Thymus (tissue), 11 donors: Measurements from ENCODE around the gene IFT122. TPM values are rescaled to one million over a fixed set of nuclear protein-coding genes. Genes with fewer than 3 reads are reported as not detected.

Experiments used
- DNase-seq, 9 donors: peaks; one replicate each; pipeline ENCODE4 v3.0.0-alpha.2; 2013; ENCODE audit warnings: low spot score in 9 of 9, low read depth in 6 of 9, missing footprints in 1 of 9
- H3K27ac ChIP-seq, 2 donors: one replicate each; pipeline ENCODE4 v1.5.1; 2013; ENCODE audit warnings: control low read depth in 1 of 2, low read depth in 1 of 2, low read length in 1 of 2, mild to moderate bottlenecking in 1 of 2, moderate library complexity in 1 of 2
- H3K27me3 ChIP-seq, 2 donors: one replicate each; pipeline ENCODE4 v1.5.1; 2013; ENCODE audit warnings: low read length in 1 of 2; ENCODE audit not compliant: control insufficient read depth in 2 of 2, insufficient read depth in 1 of 2
- H3K36me3 ChIP-seq, 2 donors: one replicate each; pipeline ENCODE4 v1.5.1; 2013; ENCODE audit warnings: low read length in 1 of 2, mild to moderate bottlenecking in 1 of 2, moderate library complexity in 1 of 2; ENCODE audit not compliant: control insufficient read depth in 2 of 2, insufficient read depth in 2 of 2
- H3K4me1 ChIP-seq, 2 donors: one replicate each; pipeline ENCODE4 v1.5.1; 2013; ENCODE audit warnings: low read length in 2 of 2; ENCODE audit not compliant: control insufficient read depth in 2 of 2, insufficient read depth in 2 of 2
- H3K4me3 ChIP-seq, 2 donors: one replicate each; pipeline ENCODE4 v1.5.1; 2013; ENCODE audit warnings: low read length in 2 of 2, control low read depth in 1 of 2, mild to moderate bottlenecking in 1 of 2
- H3K9me3 ChIP-seq, 2 donors: one replicate each; pipeline ENCODE4 v1.5.1; 2013; ENCODE audit warnings: low read length in 1 of 2, mild to moderate bottlenecking in 1 of 2; ENCODE audit not compliant: control insufficient read depth in 2 of 2, insufficient read depth in 1 of 2
- WGBS: extraction: QIAGEN DNeasy Blood & Tissue Kit; methylation state at CpG from one replicate; pipeline ENCODE4 v1.1.7; 2013; 5-methylcytosine and 5-hydroxymethylcytosine counted together
- polyA plus RNA-seq: library from polyadenylated mRNA; stranded (reverse); fragments of 200-250 nt; gene quantifications from one replicate; pipeline ENCODE4 v1.2.3, GENCODE V29; 2013
- total RNA-seq: library from RNA; stranded (reverse); fragments of 120-200 nt; gene quantifications from one replicate; pipeline ENCODE4 v1.2.4, GENCODE V29; 2013
- donor health status: healthy.

The IFT122 gene
- total and polyA plus RNA-seq, 2 donors: 10.0 to 14.5 TPM

DNA sequence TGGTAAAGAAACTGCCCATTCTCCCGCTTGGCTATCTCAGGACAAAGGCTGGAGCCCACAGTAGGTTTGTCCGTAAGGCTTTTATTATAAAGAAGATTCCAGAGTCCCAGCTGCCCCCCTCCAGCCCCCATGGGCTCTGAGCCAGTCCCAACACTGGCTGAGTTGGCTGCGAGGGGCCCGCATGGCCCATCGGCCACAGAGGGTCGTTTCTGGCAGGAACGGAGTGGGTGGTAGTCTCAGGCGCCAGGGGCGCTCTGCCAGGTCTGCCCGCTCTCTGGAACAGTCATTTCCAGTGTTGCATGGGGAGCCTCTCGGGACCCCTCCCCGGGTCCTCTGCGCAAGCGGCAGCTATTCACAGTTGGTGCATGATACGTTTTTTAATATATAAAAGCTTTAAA is 115.1 kb downstream of the IFT122 start:
- WGBS: 85% methylated on average over 15 of the region's 15 CpGs
- Histone ChIP-seq H3K27ac (peak overlapping the region; percentile 79 to 81), H3K4me1 (peaks cover 26 to 82% of the 10 kb centered on the region in 2 donors), H3K27me3 (no peaks in the 10 kb centered on the region), H3K9me3 (no peaks in the 10 kb centered on the region), H3K4me3 (no peak overlapping the region), H3K36me3 (peaks cover 38 to 46% of the 10 kb centered on the region in 2 donors)
- no peak for DNase-seq

DNA sequence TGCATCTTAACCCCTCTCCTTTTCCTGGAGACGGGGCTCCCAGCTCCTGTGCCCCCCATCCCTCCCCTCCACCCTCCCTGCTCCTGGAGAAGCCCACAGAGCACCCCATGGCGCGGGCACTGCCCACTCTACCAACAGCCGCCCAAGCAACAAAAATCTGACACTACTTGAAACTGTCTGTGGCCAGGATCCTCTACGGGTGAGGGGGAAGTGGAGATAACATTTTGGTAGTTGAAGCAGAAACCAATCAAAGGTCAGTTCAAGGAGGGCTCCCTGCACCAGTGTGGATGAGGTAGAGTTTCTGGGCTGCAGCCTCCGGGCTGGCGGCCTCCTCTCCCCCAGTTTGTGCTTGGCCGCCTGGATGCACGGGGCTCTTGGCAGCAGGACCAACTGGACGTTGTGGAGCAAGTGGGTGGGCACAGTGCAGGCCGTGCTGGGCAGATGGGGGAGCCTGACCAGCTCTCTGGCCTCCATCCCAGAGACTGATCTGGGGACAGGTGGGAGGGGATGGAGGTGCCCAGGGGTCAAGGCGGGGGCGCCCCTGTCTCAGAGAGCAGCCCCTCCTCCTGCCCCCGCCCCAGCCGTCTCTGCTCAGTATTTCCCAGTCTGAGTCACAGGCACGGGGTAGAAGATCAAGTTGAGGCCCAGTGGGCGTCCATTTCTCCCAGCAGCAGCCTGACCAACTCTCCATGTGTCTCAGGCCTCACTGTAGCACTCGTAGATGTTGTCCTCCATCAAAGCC is 115.8 kb downstream of the IFT122 start:
- Histone ChIP-seq H3K4me1 (peaks cover 26 to 81% of the 10 kb centered on the region in 2 donors), H3K9me3 (no peaks in the 10 kb centered on the region), H3K36me3 (peaks cover 44 to 50% of the 10 kb centered on the region in 2 donors), H3K27me3 (no peaks in the 10 kb centered on the region), H3K27ac (peak overlapping the region in 1 of 2 donors; percentile 34), H3K4me3 (no peak overlapping the region)
- no peak for DNase-seq
- 87% methylated on average over 18 of the region's 18 CpGs for WGBS

DNA sequence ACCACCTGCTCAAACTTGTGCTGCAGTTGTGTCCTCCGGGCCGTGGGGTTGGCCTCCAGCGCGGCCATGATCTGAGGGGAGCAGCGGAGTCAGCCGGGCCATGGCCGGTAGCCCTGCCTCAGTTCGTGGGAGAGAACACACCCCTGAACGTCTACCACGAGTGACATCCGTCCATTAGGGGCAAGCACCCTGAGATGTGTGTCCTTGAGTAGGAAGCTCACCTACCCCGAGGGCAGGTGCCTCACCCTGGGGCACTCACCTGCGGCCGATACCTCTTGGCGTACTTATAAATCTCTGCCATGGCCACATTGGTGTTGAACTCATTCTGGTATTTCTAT is 116.3 kb downstream of the IFT122 start:
- H3K4me3 ChIP-seq: no peak overlapping the region
- DNase-seq: no peak
- peaks cover 46 to 56% of the 10 kb centered on the region in 2 donors for H3K36me3 ChIP-seq
- no peaks in the 10 kb centered on the region for H3K9me3 ChIP-seq
- 98% methylated on average over 15 of the region's 15 CpGs for WGBS
- H3K27ac ChIP-seq: no peak overlapping the region
- peaks cover 26 to 82% of the 10 kb centered on the region in 2 donors for H3K4me1 ChIP-seq
- H3K27me3 ChIP-seq: no peaks in the 10 kb centered on the region

DNA sequence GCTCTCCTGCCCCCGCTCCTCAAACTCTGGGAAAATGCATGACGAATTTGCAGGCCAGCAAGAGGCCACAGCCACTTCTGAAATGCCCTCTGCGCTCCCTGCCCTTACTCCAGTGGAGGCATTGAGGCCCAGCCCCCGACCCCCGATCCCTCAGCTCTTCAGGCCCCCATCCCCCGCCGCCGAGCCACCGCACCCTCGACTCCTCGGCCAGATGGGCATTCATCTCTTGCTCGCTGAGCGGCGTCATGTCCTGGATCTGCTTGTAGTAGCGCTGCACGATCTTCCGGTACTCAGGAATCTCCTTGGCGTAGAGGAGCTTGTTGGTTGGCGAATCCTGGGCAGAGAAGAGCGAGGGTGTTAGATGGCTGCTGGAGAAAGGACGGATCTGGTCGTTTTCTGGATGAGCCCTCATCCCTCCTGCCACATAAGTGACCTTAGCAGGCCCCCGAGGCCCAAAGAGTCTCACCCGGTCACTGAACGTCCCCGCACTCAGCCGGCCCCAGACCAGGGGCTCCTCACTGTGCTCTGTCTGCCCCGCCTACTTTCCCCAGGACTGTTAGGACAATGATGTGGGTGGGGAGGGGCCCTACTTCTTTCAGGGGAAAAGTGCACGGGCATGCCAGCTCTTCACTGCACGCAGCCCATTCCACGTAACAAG is 117.0 kb downstream of the IFT122 start:
- H3K4me1 ChIP-seq: peaks cover 22 to 77% of the 10 kb centered on the region in 2 donors
- peaks cover 49 to 63% of the 10 kb centered on the region in 2 donors for H3K36me3 ChIP-seq
- no peak for DNase-seq
- H3K4me3 ChIP-seq: no peak overlapping the region
- WGBS: 97% methylated on average over 31 of the region's 31 CpGs
- H3K27me3 ChIP-seq: no peaks in the 10 kb centered on the region
- no peak overlapping the region for H3K27ac ChIP-seq
- no peaks in the 10 kb centered on the region for H3K9me3 ChIP-seq

DNA sequence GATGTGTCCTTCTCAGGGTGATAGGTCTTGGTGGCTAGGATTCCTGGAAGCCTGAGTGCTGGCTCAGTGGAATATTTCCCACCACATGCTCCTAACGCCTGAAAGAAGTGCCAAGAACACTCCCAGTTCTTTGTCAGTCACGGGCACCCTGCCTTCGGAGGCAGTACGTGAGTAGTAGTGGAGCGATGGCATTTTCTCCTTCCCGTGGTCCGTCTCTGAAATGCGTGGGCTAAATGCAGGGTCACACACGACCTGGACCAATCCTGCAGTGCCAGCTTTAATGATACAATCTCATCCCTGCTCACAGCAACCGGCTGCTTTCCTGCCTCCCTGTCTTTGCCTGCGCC is 117.5 kb downstream of the IFT122 start:
- Histone ChIP-seq H3K4me3 (no peak overlapping the region), H3K4me1 (peaks cover 17 to 72% of the 10 kb centered on the region in 2 donors), H3K27ac (no peak overlapping the region), H3K36me3 (peaks cover 54 to 68% of the 10 kb centered on the region in 2 donors), H3K27me3 (no peaks in the 10 kb centered on the region), H3K9me3 (no peaks in the 10 kb centered on the region)
- DNase-seq: no peak
- WGBS: 93% methylated on average over 11 of the region's 11 CpGs

DNA sequence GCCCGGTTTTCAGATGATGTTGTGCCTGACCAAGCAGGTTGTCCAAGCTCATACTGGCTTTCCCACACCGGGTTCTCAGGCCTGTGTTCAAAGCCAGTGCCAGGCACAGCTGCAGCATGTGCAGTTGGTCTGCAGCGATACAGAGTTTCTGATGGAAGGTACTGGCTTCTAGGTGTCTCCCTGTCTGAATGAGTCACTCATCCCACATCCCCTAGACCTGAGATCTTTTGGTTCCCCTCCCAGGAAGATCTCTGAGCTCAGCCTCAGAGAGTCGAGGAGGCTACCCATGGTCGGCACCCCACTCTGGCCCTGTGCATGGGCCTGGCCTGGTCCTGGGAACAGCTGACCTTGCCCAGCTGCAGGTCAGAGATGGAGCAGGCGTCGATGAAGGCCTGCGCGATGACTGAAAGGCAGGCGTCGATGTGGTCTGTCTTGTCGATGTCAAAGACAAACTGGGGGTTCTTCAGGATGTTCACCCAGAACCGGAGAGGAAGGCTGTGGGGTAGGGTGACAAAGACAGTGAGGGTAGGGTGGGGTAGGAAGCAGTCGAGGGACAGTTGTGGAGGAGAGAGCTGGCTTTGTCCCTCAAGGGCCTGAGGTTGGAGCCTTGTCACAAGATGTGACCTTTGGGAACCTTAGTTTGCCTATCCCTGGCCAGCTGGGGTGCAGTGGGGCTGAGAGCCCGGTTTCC is 118.2 kb downstream of the IFT122 start:
- Histone ChIP-seq H3K4me1 (peaks cover 14 to 65% of the 10 kb centered on the region in 2 donors), H3K4me3 (no peak overlapping the region), H3K36me3 (peaks cover 61 to 75% of the 10 kb centered on the region in 2 donors), H3K27ac (peak overlapping the region in 1 of 2 donors; percentile 58), H3K9me3 (no peaks in the 10 kb centered on the region), H3K27me3 (no peaks in the 10 kb centered on the region)
- 82% methylated on average over 15 of the region's 15 CpGs for WGBS
- no peak for DNase-seq

DNA sequence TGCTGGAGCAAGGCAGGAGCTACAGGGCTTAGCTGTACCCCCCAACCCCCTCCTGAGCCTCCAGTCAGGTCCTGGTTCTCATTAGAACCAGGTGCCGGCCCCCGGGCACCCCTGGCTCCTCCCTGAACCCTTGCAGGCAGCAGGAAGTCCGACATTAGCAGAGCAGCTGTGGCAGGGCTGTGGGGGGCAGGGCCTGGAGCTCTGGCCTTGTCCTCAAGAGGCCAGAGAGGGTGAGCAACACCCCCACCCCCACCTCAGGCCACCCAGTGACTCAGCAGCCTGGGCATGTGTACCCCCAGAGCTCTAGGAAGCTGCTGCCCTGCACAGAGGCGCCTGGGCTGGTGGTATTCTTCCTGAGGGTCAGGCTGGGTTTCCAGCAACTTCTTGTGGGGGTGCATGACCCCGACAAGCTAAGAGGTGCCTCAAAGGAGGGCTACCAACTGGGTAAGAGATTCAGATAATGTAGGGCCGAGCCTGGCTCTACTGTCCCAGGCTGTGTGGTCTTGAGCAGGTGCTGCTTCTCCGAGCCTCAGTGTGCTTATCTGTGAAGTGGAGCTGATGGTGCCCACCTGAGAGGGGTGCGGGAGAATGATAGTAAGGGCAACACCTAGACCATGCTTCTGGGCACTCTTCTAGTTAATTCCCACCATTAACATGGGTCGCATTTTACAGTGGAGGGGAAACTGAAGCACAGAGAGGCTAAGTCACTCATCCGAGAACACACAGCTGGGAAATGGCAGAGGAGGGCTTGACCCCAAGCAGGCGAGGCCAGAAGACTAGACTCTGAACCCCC is 118.9 kb downstream of the IFT122 start:
- DNase-seq: peak in 1 of 9 donors; percentile 45
- WGBS: 66% methylated on average over 11 of the region's 11 CpGs
- peaks cover 10 to 58% of the 10 kb centered on the region in 2 donors for H3K4me1 ChIP-seq
- no peak overlapping the region for H3K4me3 ChIP-seq
- H3K9me3 ChIP-seq: no peaks in the 10 kb centered on the region
- H3K27me3 ChIP-seq: no peaks in the 10 kb centered on the region
- peak overlapping the region in 1 of 2 donors; percentile 58 for H3K27ac ChIP-seq
- H3K36me3 ChIP-seq: peaks cover 69 to 82% of the 10 kb centered on the region in 2 donors

DNA sequence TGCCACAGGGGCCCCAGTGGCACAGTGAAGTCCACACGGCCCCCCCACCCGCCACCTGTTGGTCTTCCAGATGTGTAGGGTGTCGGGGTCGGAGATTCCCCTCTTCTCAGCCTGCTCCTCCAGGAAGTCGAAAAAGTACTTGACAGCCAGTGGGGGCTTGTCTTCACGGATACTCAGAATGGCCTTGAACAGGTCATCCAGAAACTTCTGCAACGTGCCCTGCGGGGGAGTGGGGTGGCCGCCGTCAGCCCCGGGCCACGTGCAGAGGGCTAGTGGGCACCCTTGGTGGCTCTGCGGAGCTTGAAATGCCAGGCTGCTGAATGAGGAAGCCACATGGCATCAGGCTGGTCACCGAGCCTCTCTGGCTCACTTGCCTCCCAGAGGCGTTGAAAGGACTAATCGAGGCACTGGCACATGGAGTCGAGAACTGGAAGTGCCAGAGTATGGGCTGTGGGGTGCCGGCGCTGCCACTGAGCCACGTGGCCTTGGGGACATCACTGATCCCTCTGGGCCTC is 119.6 kb downstream of the IFT122 start:
- no peak for DNase-seq
- H3K36me3 ChIP-seq: peaks cover 72 to 88% of the 10 kb centered on the region in 2 donors
- H3K9me3 ChIP-seq: no peaks in the 10 kb centered on the region
- no peak overlapping the region for H3K27ac ChIP-seq
- 95% methylated on average over 20 of the region's 20 CpGs for WGBS
- H3K27me3 ChIP-seq: no peaks in the 10 kb centered on the region
- no peak overlapping the region for H3K4me3 ChIP-seq
- peaks cover 10 to 53% of the 10 kb centered on the region in 2 donors for H3K4me1 ChIP-seq
